ENCODE results near the gene ZMIZ1.

Gene ZMIZ1

GRCh38 chr10:79208251-79208983 lies 139.7 kb downstream of the ZMIZ1 start:
- TF ChIP-seq SIN3A (IDR thresholded peaks at IDR 0.05; ENCODE audit: borderline replicate concordance, insufficient read depth, low read length) (no peak), TAF1 (IDR thresholded peaks at IDR 0.05; ENCODE audit: borderline replicate concordance, insufficient read depth, low read length) (no peak), POLR2AphosphoS5 (IDR thresholded peaks at IDR 0.05; ENCODE audit: low read depth, low read length) (no peak), FOXP2 (optimal IDR thresholded peaks at IDR 0.05; ENCODE audit: borderline replicate concordance, extremely low read depth, extremely low read length, insufficient read depth) (no peak)
- TF ChIP-seq, protein P1, sequence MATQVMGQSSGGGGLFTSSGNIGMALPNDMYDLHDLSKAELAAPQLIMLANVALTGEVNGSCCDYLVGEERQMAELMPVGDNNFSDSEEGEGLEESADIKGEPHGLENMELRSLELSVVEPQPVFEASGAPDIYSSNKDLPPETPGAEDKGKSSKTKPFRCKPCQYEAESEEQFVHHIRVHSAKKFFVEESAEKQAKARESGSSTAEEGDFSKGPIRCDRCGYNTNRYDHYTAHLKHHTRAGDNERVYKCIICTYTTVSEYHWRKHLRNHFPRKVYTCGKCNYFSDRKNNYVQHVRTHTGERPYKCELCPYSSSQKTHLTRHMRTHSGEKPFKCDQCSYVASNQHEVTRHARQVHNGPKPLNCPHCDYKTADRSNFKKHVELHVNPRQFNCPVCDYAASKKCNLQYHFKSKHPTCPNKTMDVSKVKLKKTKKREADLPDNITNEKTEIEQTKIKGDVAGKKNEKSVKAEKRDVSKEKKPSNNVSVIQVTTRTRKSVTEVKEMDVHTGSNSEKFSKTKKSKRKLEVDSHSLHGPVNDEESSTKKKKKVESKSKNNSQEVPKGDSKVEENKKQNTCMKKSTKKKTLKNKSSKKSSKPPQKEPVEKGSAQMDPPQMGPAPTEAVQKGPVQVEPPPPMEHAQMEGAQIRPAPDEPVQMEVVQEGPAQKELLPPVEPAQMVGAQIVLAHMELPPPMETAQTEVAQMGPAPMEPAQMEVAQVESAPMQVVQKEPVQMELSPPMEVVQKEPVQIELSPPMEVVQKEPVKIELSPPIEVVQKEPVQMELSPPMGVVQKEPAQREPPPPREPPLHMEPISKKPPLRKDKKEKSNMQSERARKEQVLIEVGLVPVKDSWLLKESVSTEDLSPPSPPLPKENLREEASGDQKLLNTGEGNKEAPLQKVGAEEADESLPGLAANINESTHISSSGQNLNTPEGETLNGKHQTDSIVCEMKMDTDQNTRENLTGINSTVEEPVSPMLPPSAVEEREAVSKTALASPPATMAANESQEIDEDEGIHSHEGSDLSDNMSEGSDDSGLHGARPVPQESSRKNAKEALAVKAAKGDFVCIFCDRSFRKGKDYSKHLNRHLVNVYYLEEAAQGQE (IDR thresholded peaks at IDR 0.05; ENCODE audit: insufficient read depth in 1 of 2, low read depth in 2 of 2, low read length in 2 of 2) = no peak

GRCh38 chr10:79209340-79209739 lies 140.6 kb downstream of the ZMIZ1 start:
- TF ChIP-seq TAF1 (IDR thresholded peaks at IDR 0.05; ENCODE audit: borderline replicate concordance, insufficient read depth, low read length) = no peak
- no peak for TF ChIP-seq FOXP2 (optimal IDR thresholded peaks at IDR 0.05; ENCODE audit: borderline replicate concordance, extremely low read depth, extremely low read length, insufficient read depth)
- no peak for TF ChIP-seq SIN3A (IDR thresholded peaks at IDR 0.05; ENCODE audit: borderline replicate concordance, insufficient read depth, low read length)
- TF ChIP-seq POLR2AphosphoS5 (IDR thresholded peaks at IDR 0.05; ENCODE audit: low read depth, low read length) = no peak
- TF ChIP-seq, protein P1 (IDR thresholded peaks at IDR 0.05; ENCODE audit: insufficient read depth in 1 of 2, low read depth in 2 of 2, low read length in 2 of 2) = no peak

GRCh38 chr10:79209831-79210230 lies 141.1 kb downstream of the ZMIZ1 start:
- TF ChIP-seq TAF1 (IDR thresholded peaks at IDR 0.05; ENCODE audit: borderline replicate concordance, insufficient read depth, low read length) (no peak), SIN3A (IDR thresholded peaks at IDR 0.05; ENCODE audit: borderline replicate concordance, insufficient read depth, low read length) (no peak), FOXP2 (optimal IDR thresholded peaks at IDR 0.05; ENCODE audit: borderline replicate concordance, extremely low read depth, extremely low read length, insufficient read depth) (no peak), POLR2AphosphoS5 (IDR thresholded peaks at IDR 0.05; ENCODE audit: low read depth, low read length) (no peak)
- TF ChIP-seq, protein P1 (IDR thresholded peaks at IDR 0.05; ENCODE audit: insufficient read depth in 1 of 2, low read depth in 2 of 2, low read length in 2 of 2) = no peak

GRCh38 chr10:79210672-79211071 lies 141.9 kb downstream of the ZMIZ1 start:
- no peak for TF ChIP-seq FOXP2 (optimal IDR thresholded peaks at IDR 0.05; ENCODE audit: borderline replicate concordance, extremely low read depth, extremely low read length, insufficient read depth)

GRCh38 chr10:79211616-79212015 lies 142.8 kb downstream of the ZMIZ1 start:
- TF ChIP-seq SIN3A (IDR thresholded peaks at IDR 0.05; ENCODE audit: borderline replicate concordance, insufficient read depth, low read length) (no peak), POLR2AphosphoS5 (IDR thresholded peaks at IDR 0.05; ENCODE audit: low read depth, low read length) (no peak), TAF1 (IDR thresholded peaks at IDR 0.05; ENCODE audit: borderline replicate concordance, insufficient read depth, low read length) (no peak), FOXP2 (optimal IDR thresholded peaks at IDR 0.05; ENCODE audit: borderline replicate concordance, extremely low read depth, extremely low read length, insufficient read depth) (no peak)
- TF ChIP-seq, protein P1 (IDR thresholded peaks at IDR 0.05; ENCODE audit: insufficient read depth in 1 of 2, low read depth in 2 of 2, low read length in 2 of 2) = no peak
